Measurements from ENCODE around the gene CCDC33.

The CCDC33 gene

GRCh38 chr15:74208901-74209559 is 27.1 kb upstream of the CCDC33 start:
- no peak for DNase-seq (ENCODE audit: low read depth)

GRCh38 chr15:74209560-74209958 is 26.6 kb upstream of the CCDC33 start:
- DNase-seq (ENCODE audit: low read depth) = no peak

GRCh38 chr15:74209997-74210671 is 26.0 kb upstream of the CCDC33 start:
- no peak for DNase-seq (ENCODE audit: low read depth)

GRCh38 chr15:74210729-74211128 is 25.4 kb upstream of the CCDC33 start:
- DNase-seq (ENCODE audit: low read depth) = no peak

- DNase-seq (ENCODE audit: low read depth) = no peak
Measured at GRCh38 chr15:74211656-74212055, 24.5 kb upstream of the CCDC33 start.

- DNase-seq (ENCODE audit: low read depth) = no peak
Measured at GRCh38 chr15:74212494-74212893, 23.6 kb upstream of the CCDC33 start.

- DNase-seq (ENCODE audit: low read depth) = no peak
Measured at GRCh38 chr15:74213858-74214284, 22.3 kb upstream of the CCDC33 start.

GRCh38 chr15:74214324-74215021 is 21.7 kb upstream of the CCDC33 start:
- no peak for DNase-seq (ENCODE audit: low read depth)

- no peak for DNase-seq (ENCODE audit: low read depth)
Measured at GRCh38 chr15:74215958-74216357, 20.2 kb upstream of the CCDC33 start.

GRCh38 chr15:74216949-74217348 is 19.2 kb upstream of the CCDC33 start:
- DNase-seq (ENCODE audit: low read depth) = no peak

- DNase-seq (ENCODE audit: low read depth) = no peak
Measured at GRCh38 chr15:74217907-74218885, 17.9 kb upstream of the CCDC33 start.

- DNase-seq (ENCODE audit: low read depth) = no peak
Measured at GRCh38 chr15:74220475-74221248, 15.5 kb upstream of the CCDC33 start.

GRCh38 chr15:74221399-74222239 is 14.5 kb upstream of the CCDC33 start:
- no peak for DNase-seq (ENCODE audit: low read depth)

- no peak for DNase-seq (ENCODE audit: low read depth)
Measured at GRCh38 chr15:74222240-74223119, 13.6 kb upstream of the CCDC33 start.

- no peak for DNase-seq (ENCODE audit: low read depth)
Measured at GRCh38 chr15:74225928-74226327, 10.2 kb upstream of the CCDC33 start.

- no peak for DNase-seq (ENCODE audit: low read depth)
Measured at GRCh38 chr15:74226761-74227540, 9.2 kb upstream of the CCDC33 start.

GRCh38 chr15:74227968-74228722 is 8.0 kb upstream of the CCDC33 start:
- no peak for DNase-seq (ENCODE audit: low read depth)

- DNase-seq (ENCODE audit: low read depth) = no peak
Measured at GRCh38 chr15:74228723-74229081, 7.4 kb upstream of the CCDC33 start.

Data from fibroblast of the conjunctiva (primary cell).